MM.1S (cell line): ENCODE measurements around the gene PTPRN2.

Experiments used
- DNase-seq: peaks from one replicate; pipeline ENCODE4 v3.0.0-alpha.2; 2015
- H2AFZ ChIP-seq: fragments of 300-600 bp; sonication (generic); 2 replicates; pipeline ENCODE4 v1.6.0; 2016; ENCODE audit warnings: antibody characterized with exemption, low read length
- H3F3A ChIP-seq: fragments of 300-600 bp; sonication (generic); 2 replicates; pipeline ENCODE4 v1.6.1; 2016; ENCODE audit warnings: mild to moderate bottlenecking, antibody characterized with exemption, low read length, moderate library complexity, mixed read lengths; ENCODE audit not compliant: insufficient read depth
- H3K27ac ChIP-seq: fragments of 300-600 bp; sonication (generic); 2 replicates; pipeline ENCODE4 v1.5.1; 2016; ENCODE audit warnings: mild to moderate bottlenecking, low read length
- H3K27me3 ChIP-seq: fragments of 300-600 bp; sonication (generic); replicated peaks from 2 replicates; pipeline ENCODE4 v1.6.0; 2016; ENCODE audit warnings: low read length; ENCODE audit not compliant: insufficient read depth
- H3K36me3 ChIP-seq: fragments of 300-600 bp; sonication (generic); replicated peaks from 2 replicates; pipeline ENCODE4 v1.6.1; 2016; ENCODE audit warnings: mild to moderate bottlenecking, low read length, mixed read lengths; ENCODE audit not compliant: insufficient read depth
- H3K4me1 ChIP-seq: fragments of 300-600 bp; sonication (generic); 2 replicates; pipeline ENCODE4 v1.6.1; 2016; ENCODE audit warnings: low read length, mixed read lengths
- H3K4me2 ChIP-seq: fragments of 300-600 bp; sonication (generic); 2 replicates; pipeline ENCODE4 v1.6.0; 2016; ENCODE audit warnings: low read depth, low read length
- H3K4me3 ChIP-seq: fragments of 300-600 bp; sonication (generic); 2 replicates; pipeline ENCODE4 v1.5.1; 2016; ENCODE audit warnings: low read length, mixed read lengths
- H3K79me2 ChIP-seq: fragments of 300-600 bp; sonication (generic); 2 replicates; pipeline ENCODE4 v1.6.1; 2016; ENCODE audit warnings: mixed run types, low read length, mixed read lengths
- H3K9ac ChIP-seq: fragments of 300-600 bp; sonication (generic); 2 replicates; pipeline ENCODE4 v1.6.1; 2016; ENCODE audit warnings: low read length, mixed read lengths
- H3K9me2 ChIP-seq: fragments of 300-600 bp; sonication (generic); replicated peaks from 2 replicates; pipeline ENCODE4 v1.6.1; 2016; ENCODE audit warnings: mild to moderate bottlenecking, low read length, mixed read lengths; ENCODE audit not compliant: insufficient read depth
- H3K9me3 ChIP-seq: fragments of 300-600 bp; sonication (generic); replicated peaks from 2 replicates; pipeline ENCODE4 v1.6.1; 2016; ENCODE audit warnings: mild to moderate bottlenecking, low read length, mixed read lengths; ENCODE audit not compliant: insufficient read depth
- H4K20me1 ChIP-seq: fragments of 300-600 bp; sonication (generic); 2 replicates; pipeline ENCODE4 v1.6.1; 2016; ENCODE audit warnings: mild to moderate bottlenecking, low read length, moderate library complexity, mixed read lengths; ENCODE audit not compliant: insufficient read depth
- CTCF ChIP-seq: fragments of 300-600 bp; sonication (generic); IDR thresholded peaks from 2 replicates; pipeline ENCODE4 v1.5.1; 2016; ENCODE audit warnings: antibody characterized with exemption, low read length, mixed read lengths
- EZH2 ChIP-seq: fragments of 300-600 bp; sonication (generic); optimal IDR thresholded peaks from 2 replicates; pipeline ENCODE3; 2017; ENCODE audit warnings: low read depth, mild to moderate bottlenecking, antibody characterized with exemption, low read length, mixed read lengths
- EZH2phosphoT487 ChIP-seq: fragments of 300-600 bp; sonication (generic); IDR thresholded peaks from 2 replicates; pipeline ENCODE4 v1.6.1; 2018; ENCODE audit warnings: antibody characterized with exemption, low read length

The PTPRN2 gene

GRCh38 chr7:157971501-157971900 lies 616.1 kb downstream of the PTPRN2 start:
- DNase-seq: no peak
- TF ChIP-seq CTCF (no peak), EZH2 (no peak), EZH2phosphoT487 (no peak)
- Histone ChIP-seq H3K9me3 (no peaks in the 10 kb centered on the region), H3F3A (no peaks in the 10 kb centered on the region), H3K79me2 (no peaks in the 10 kb centered on the region), H3K4me2 (no peak overlapping the region), H4K20me1 (no peaks in the 10 kb centered on the region), H3K4me3 (no peak overlapping the region), H3K9me2 (no peaks in the 10 kb centered on the region), H3K9ac (no peak overlapping the region), H3K27ac (no peak overlapping the region), H2AFZ (no peak overlapping the region), H3K36me3 (no peaks in the 10 kb centered on the region), H3K27me3 (peaks cover 46% of the 10 kb centered on the region), H3K4me1 (no peaks in the 10 kb centered on the region)

- TF ChIP-seq EZH2 (no peak), EZH2phosphoT487 (no peak), CTCF (no peak)
- no peaks in the 10 kb centered on the region for H3K36me3 ChIP-seq
These were observed 616.9 kb downstream of the PTPRN2 start for GRCh38 chr7:157970744-157971143.

GRCh38 chr7:157969995-157970394 lies 617.6 kb downstream of the PTPRN2 start:
- peaks cover 49% of the 10 kb centered on the region for H3K27me3 ChIP-seq
- no peak for TF ChIP-seq CTCF
- no peak for TF ChIP-seq EZH2phosphoT487
- TF ChIP-seq EZH2: no peak
- no peak overlapping the region for H3K27ac ChIP-seq
- no peaks in the 10 kb centered on the region for H3K9me3 ChIP-seq
- H3K79me2 ChIP-seq: no peaks in the 10 kb centered on the region
- DNase-seq: no peak
- H3K36me3 ChIP-seq: no peaks in the 10 kb centered on the region
- H3K4me1 ChIP-seq: no peaks in the 10 kb centered on the region
- H2AFZ ChIP-seq: no peak overlapping the region
- no peaks in the 10 kb centered on the region for H3F3A ChIP-seq
- no peaks in the 10 kb centered on the region for H3K9me2 ChIP-seq
- H3K4me3 ChIP-seq: no peak overlapping the region
- no peaks in the 10 kb centered on the region for H4K20me1 ChIP-seq
- no peak overlapping the region for H3K9ac ChIP-seq
- no peak overlapping the region for H3K4me2 ChIP-seq

More at GRCh38 chr7:157970744-157971143, 616.9 kb downstream of the PTPRN2 start:
- no peaks in the 10 kb centered on the region for H4K20me1 ChIP-seq
- no peak overlapping the region for H3K27ac ChIP-seq
- no peaks in the 10 kb centered on the region for H3F3A ChIP-seq
- peaks cover 46% of the 10 kb centered on the region for H3K27me3 ChIP-seq
- H3K4me1 ChIP-seq: no peaks in the 10 kb centered on the region
- no peak overlapping the region for H3K4me2 ChIP-seq
- H3K9ac ChIP-seq: no peak overlapping the region
- no peak overlapping the region for H2AFZ ChIP-seq
- H3K4me3 ChIP-seq: no peak overlapping the region
- DNase-seq: no peak
- no peaks in the 10 kb centered on the region for H3K79me2 ChIP-seq
- no peaks in the 10 kb centered on the region for H3K9me2 ChIP-seq
- no peaks in the 10 kb centered on the region for H3K9me3 ChIP-seq
